IPS-18a (cell line): ENCODE results near the gene TSSK3.

Experiments
- H3K27ac ChIP-seq: one replicate; pipeline ENCODE4 v1.5.1; 2013; ENCODE audit warnings: low read length
- H3K27me3 ChIP-seq: one replicate; pipeline ENCODE4 v1.6.1; 2013; ENCODE audit warnings: mild to moderate bottlenecking, low read length; ENCODE audit not compliant: control insufficient read depth, insufficient read depth
- H3K36me3 ChIP-seq: one replicate; pipeline ENCODE4 v1.6.1; 2013; ENCODE audit warnings: low read depth, low read length; ENCODE audit not compliant: control insufficient read depth
- H3K4me1 ChIP-seq: one replicate; pipeline ENCODE4 v1.6.1; 2013; ENCODE audit warnings: low read depth, low read length; ENCODE audit not compliant: control insufficient read depth
- H3K4me3 ChIP-seq: one replicate; pipeline ENCODE4 v1.5.1; 2013; ENCODE audit warnings: low read length
- H3K9ac ChIP-seq: one replicate; pipeline ENCODE4 v1.6.1; 2013; ENCODE audit warnings: mild to moderate bottlenecking, low read length, moderate library complexity
- H3K9me3 ChIP-seq: one replicate; pipeline ENCODE4 v1.6.1; 2013; ENCODE audit warnings: low read depth, low read length; ENCODE audit not compliant: control insufficient read depth

Gene TSSK3

GRCh38 chr1:32341971-32342370, 20.4 kb upstream of the TSSK3 start:
- H3K36me3 ChIP-seq: no peaks in the 10 kb centered on the region
- no peaks in the 10 kb centered on the region for H3K9me3 ChIP-seq
- no peak overlapping the region for H3K9ac ChIP-seq
- H3K27ac ChIP-seq: no peak overlapping the region
- peaks cover 4% of the 10 kb centered on the region for H3K4me1 ChIP-seq
- H3K27me3 ChIP-seq: peaks cover 3% of the 10 kb centered on the region
- no peak overlapping the region for H3K4me3 ChIP-seq

GRCh38 chr1:32342704-32343103, 19.6 kb upstream of the TSSK3 start:
- Histone ChIP-seq H3K4me1 (peaks cover 4% of the 10 kb centered on the region), H3K9me3 (no peaks in the 10 kb centered on the region), H3K4me3 (no peak overlapping the region), H3K36me3 (no peaks in the 10 kb centered on the region), H3K27ac (no peak overlapping the region), H3K9ac (no peak overlapping the region), H3K27me3 (no peaks in the 10 kb centered on the region)

- no peaks in the 10 kb centered on the region for H3K4me1 ChIP-seq
- peaks cover 11% of the 10 kb centered on the region for H3K27me3 ChIP-seq
Observed at GRCh38 chr1:32345289-32345827, 17.0 kb upstream of the TSSK3 start.

GRCh38 chr1:32346532-32347157, 15.7 kb upstream of the TSSK3 start:
- no peak overlapping the region for H3K27ac ChIP-seq
- H3K36me3 ChIP-seq: no peaks in the 10 kb centered on the region
- peaks cover 16% of the 10 kb centered on the region for H3K27me3 ChIP-seq
- no peak overlapping the region for H3K4me3 ChIP-seq
- H3K9me3 ChIP-seq: peaks cover 5% of the 10 kb centered on the region
- H3K9ac ChIP-seq: no peak overlapping the region
- no peaks in the 10 kb centered on the region for H3K4me1 ChIP-seq

More at GRCh38 chr1:32345289-32345827, 17.0 kb upstream of the TSSK3 start:
- no peak overlapping the region for H3K9ac ChIP-seq
- H3K36me3 ChIP-seq: no peaks in the 10 kb centered on the region
- H3K9me3 ChIP-seq: no peaks in the 10 kb centered on the region
- H3K4me3 ChIP-seq: no peak overlapping the region
- no peak overlapping the region for H3K27ac ChIP-seq

GRCh38 chr1:32349211-32349708, 13.1 kb upstream of the TSSK3 start:
- H3K27ac ChIP-seq: no peak overlapping the region
- H3K36me3 ChIP-seq: no peaks in the 10 kb centered on the region
- peaks cover 5% of the 10 kb centered on the region for H3K9me3 ChIP-seq
- H3K4me3 ChIP-seq: no peak overlapping the region
- peaks cover 22% of the 10 kb centered on the region for H3K27me3 ChIP-seq
- H3K9ac ChIP-seq: no peak overlapping the region
- H3K4me1 ChIP-seq: peaks cover 4% of the 10 kb centered on the region

- Histone ChIP-seq H3K9me3 (peaks cover 5% of the 10 kb centered on the region), H3K9ac (no peak overlapping the region), H3K4me1 (peaks cover 4% of the 10 kb centered on the region), H3K4me3 (peak overlapping the region; percentile 79), H3K27me3 (peaks cover 22% of the 10 kb centered on the region), H3K27ac (peak overlapping the region; percentile 42), H3K36me3 (no peaks in the 10 kb centered on the region)
Observed at GRCh38 chr1:32350785-32351398, 11.4 kb upstream of the TSSK3 start.

GRCh38 chr1:32351399-32352238, 10.7 kb upstream of the TSSK3 start:
- peaks cover 4% of the 10 kb centered on the region for H3K4me1 ChIP-seq
- H3K27ac ChIP-seq: peak overlapping the region; percentile 42
- peaks cover 5% of the 10 kb centered on the region for H3K9me3 ChIP-seq
- peaks cover 22% of the 10 kb centered on the region for H3K27me3 ChIP-seq
- H3K36me3 ChIP-seq: no peaks in the 10 kb centered on the region
- peak overlapping the region; percentile 79 for H3K4me3 ChIP-seq
- peak overlapping the region; percentile 61 for H3K9ac ChIP-seq

GRCh38 chr1:32352239-32352745, 10.0 kb upstream of the TSSK3 start:
- H3K9ac ChIP-seq: peak overlapping the region; percentile 61
- H3K27me3 ChIP-seq: peaks cover 22% of the 10 kb centered on the region
- H3K36me3 ChIP-seq: no peaks in the 10 kb centered on the region
- no peak overlapping the region for H3K27ac ChIP-seq
- H3K4me3 ChIP-seq: peak overlapping the region; percentile 63
- peaks cover 4% of the 10 kb centered on the region for H3K4me1 ChIP-seq
- H3K9me3 ChIP-seq: peaks cover 5% of the 10 kb centered on the region

- H3K4me1 ChIP-seq: peaks cover 4% of the 10 kb centered on the region
- no peak overlapping the region for H3K4me3 ChIP-seq
Observed at GRCh38 chr1:32352831-32353383, 9.4 kb upstream of the TSSK3 start.

GRCh38 chr1:32353431-32353830, 8.9 kb upstream of the TSSK3 start:
- Histone ChIP-seq H3K4me3 (no peak overlapping the region), H3K27me3 (peaks cover 25% of the 10 kb centered on the region), H3K4me1 (peaks cover 4% of the 10 kb centered on the region), H3K9ac (no peak overlapping the region), H3K9me3 (peaks cover 5% of the 10 kb centered on the region), H3K36me3 (no peaks in the 10 kb centered on the region), H3K27ac (no peak overlapping the region)

More at GRCh38 chr1:32352831-32353383, 9.4 kb upstream of the TSSK3 start:
- Histone ChIP-seq H3K9me3 (peaks cover 5% of the 10 kb centered on the region), H3K27ac (no peak overlapping the region), H3K9ac (no peak overlapping the region), H3K36me3 (no peaks in the 10 kb centered on the region), H3K27me3 (peaks cover 22% of the 10 kb centered on the region)
